ENCODE results near the gene ASCL5.
A peak's percentile ranks its signal among the peaks of the same experiment; 100 is the strongest.

ASCL5 gene

DNA sequence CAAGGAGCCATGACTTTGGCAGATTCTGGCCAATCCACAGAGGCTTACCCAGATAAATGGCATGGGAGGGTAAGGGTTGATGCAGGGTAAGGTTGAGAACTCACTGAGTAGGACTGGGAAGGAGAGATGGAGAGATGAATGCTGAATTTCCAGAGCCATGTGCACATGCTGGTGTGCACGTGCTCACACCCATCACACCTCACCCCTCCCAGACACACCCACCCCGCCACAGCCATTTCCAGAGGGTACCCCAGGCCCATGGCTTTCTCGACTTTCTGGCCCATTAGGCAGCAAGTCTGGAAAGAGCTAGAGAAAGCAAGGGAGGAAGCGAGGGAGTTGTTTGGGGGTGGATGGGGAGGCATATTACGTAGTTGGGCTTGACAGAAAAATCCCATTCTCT lies 16.4 kb downstream of the ASCL5 start:
- no peak for DNase-seq (ENCODE audit: low spot score)

DNA sequence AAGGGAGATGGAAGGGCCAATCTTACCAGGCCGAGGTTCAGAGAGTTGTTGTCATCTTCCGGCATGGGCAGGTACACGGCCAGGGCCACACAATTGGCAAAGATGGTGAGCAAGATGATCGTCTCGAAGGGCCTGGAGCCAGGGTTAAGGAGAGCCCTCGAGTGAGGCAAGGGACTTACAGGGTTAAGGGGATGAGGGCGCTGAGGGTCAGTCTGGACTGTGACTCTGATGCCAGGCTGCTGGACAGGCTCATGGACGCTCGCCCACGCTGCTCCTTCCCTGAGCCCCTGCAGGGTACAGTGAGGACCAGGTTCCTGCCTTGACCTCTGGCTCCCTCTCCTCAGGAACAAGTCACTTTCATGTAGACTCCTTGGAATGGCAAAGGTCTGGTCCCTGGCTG lies 16.8 kb downstream of the ASCL5 start:
- no peak for DNase-seq (ENCODE audit: low spot score)

DNA sequence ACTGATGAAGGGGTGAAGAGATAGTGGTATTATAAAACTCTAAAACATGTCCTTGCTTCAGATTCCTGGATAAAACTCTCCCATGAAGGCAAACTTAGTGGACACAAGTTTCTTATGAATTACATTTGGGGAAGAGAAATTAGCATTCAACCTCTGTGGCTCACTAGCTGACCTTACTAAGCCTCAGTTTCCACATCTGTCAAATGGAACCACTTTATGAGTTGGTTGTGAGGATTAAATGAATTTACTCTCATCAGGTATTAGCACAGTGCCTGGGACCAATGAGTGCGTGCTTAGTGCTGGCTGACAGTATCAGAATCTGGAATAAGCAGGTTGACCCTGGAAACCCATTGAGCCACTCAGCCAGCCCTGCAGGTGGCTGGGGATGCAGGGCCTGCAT lies 17.3 kb downstream of the ASCL5 start:
- no peak for DNase-seq (ENCODE audit: low spot score)

DNA sequence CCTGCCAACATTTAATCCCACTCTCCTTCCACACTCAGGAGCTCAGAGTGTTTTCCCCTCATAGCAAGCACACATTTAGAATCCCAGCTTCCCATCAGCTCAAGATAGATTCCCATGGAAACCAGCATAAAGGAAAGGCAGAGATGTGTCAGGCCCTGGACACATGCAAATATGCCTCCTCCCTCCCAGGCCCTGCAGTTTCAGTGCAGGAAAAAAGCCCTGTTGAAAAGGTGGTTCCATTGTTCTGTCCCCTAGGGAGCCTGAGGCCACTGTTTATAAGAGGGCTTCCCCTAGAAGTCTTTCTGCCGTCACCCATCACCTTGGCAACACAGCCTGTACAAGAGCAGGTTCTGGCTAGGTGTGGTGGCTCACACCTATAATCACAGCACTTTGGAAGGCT lies 18.4 kb downstream of the ASCL5 start:
- no peak for DNase-seq (ENCODE audit: low spot score)

DNA sequence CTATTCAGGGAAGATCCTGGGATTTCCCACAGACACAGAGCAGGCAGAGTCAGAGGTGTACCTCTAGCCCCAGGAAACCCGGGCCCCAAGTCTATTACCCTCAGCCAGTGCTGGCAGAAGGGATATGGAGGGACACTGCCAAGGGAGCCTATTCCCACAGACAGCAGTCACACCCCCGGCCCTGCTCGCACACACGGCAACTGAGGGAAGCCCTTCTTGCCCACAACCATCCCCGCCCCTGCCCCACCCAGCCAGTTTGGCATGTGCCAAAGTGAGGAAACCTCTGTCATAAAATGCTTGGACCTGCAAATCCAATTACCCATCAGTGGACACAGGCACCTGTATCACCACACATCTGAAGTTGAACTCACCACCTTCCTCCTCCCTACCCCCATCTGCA lies 21.3 kb downstream of the ASCL5 start:
- DNase-seq (ENCODE audit: low spot score): no peak

DNA sequence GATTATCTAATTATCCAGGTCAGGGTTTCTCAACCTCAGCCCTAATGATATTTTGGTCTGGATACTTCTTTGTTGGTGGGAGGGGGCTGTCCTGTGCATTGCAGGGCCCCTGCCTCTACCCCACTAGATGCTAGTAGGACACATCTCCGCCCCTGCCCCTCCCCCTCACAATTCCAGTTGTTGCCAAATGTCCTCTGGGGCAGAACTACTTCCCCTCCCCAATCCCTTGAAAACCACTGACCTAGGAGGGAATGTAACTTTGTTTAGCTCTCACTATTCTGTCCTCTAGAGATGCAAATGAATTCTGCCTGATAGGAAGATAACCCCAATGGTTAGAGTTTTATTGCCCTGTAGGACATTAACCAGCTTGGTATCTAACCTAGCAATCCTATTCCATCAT lies 22.8 kb downstream of the ASCL5 start:
- DNase-seq (ENCODE audit: low spot score): no peak

DNA sequence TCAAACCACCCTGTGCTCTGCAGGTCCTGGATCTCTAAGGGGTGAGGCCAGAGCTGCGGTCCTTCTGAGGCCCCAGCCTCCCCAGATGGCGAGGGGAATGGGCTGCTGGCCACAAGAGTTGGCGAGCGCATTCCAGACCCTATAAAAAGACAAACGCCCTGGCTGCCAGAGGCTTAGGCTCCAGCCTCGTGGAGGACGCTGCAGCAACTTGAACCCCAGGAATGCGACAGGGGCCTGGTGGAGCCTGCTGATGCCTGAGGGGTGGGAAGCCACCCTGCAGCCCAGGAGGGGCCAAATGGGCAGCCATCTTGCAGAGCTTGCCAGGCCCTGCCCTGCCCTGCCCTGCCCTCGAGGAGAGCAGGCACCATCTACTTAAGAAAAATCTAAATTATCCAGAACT lies 23.3 kb downstream of the ASCL5 start:
- DNase-seq (ENCODE audit: low spot score): no peak

DNA sequence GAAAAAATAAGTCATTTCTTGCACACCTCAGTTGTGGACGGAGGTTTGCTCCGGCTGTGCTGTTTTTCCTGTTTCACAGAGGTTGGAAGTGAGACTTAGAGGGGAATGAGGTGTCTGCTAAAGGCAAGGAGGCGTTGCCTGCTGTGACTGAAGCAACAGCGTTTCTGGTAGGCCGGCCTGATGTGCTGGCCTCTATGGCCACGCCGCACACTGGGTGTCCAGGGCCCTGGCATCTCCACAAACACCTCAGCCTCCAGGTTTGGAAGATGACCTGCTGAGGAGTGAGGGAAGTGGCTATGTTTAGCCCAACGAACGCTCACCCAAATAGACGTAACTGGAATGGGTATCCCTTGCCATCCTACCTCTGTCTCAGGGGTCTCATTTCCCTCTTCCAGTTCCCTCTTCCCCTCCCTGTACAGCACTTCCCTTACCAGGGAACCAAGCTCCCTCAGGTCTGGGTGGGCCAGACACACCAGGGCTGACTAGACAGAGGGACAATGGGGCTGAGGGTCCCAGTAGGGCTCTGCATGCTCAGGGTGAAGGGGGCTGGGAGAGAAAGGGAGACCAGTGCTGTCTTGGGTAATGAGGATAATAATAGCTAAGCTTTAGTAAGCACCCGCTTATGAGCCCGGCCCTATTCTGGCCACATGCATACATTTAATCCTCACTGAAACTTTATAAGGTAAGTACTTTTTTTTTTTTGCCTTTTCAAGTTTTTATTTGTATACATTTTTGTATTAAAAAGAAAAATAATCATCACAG lies 26.6 kb downstream of the ASCL5 start:
- DNase-seq (ENCODE audit: low spot score): no peak

DNA sequence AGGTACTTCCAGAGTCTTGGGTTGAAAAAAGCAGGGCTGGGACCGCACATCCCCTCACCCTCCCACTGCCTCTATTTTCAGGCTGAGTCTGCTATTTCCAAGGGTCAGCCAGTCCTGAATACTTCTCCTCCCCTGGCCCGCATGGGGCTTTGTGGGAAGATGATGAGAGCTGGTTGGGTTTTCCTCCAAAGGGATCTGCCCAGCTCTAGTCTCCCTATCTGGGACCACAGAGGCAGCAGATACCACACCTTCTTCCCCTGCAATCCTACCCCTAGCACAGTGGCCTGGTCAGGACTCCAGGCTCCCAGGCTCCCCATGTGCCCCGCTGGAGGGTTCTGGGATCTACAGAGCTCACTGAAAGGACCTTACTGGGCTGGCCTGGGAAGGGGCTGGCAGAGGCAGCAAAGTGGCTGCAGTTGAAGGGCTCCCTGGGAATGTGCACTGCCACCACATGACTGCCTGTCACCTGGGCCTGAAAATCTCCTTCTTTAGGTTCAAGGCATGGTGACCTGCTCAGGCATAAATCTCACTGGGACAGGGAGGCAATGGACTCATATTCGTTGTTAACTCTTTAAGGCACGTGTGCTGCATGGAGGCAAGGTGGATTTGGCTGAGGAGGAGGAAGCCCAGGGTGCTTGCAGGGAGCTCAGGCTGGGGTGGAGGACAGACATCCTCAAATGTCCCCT lies 27.8 kb downstream of the ASCL5 start:
- DNase-seq (ENCODE audit: low spot score): no peak

DNA sequence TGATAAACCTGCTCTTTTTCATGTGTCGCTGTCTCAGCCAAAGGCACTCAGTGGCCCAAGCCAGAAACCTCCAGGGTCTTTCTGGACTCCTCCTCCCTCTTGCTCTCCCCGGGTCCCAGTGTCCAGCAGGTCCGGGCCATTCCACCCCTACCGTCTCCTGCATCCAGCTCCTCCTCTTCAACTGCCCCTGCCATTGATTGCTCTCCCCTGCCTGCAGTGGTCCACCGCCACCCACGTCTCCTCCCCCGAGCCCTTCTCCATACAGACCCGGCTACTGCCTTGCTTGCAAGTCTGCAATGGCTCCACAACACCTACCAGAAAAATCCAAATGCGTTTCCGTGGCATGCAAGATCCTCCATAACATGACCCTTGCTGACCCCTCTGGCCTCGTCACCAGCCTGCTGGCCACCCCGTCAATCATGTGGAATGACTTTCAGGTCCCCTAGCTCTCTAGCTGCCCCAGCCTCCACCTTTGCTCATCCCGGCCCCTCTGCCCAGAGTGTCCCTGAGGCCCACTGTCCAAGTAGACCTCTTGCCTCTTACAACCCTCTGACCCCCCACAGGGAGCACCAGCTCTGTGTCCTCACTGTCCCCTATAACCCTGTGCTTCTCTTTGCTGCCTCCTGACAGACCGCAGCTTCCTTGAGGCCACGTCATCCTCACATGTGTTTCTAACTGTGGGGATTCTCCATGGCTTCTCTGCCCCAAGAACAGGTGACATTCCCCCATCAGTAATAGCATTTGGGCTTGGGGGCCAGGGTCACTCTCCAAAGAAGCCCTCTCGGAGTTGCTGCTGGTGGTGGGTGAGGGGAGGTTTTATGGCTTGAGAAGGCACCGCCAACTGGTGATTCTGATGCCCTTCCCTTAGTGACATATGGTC lies 29.8 kb downstream of the ASCL5 start:
- DNase-seq (ENCODE audit: low spot score): no peak

DNA sequence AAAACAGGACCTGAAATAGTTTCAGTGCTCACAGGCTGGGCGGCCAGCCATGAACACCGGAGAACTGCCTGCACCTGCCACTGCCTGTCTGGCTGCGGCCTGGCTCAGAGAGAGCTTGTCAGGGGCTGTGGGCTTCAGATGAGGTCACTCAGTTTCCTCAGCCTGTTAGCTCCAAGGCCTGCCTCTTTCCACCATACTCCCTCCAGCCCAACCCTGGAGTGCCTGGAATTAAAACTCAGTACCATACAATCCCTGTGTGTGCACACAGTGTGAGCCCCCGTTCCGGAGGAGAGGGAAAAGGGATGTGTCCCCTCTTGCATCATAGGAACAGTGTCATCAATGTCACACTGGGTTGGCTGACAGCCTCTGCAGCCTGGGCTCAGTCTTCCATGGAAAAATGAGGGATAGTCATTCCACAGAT lies 30.9 kb downstream of the ASCL5 start:
- no peak for DNase-seq (ENCODE audit: low spot score)

DNA sequence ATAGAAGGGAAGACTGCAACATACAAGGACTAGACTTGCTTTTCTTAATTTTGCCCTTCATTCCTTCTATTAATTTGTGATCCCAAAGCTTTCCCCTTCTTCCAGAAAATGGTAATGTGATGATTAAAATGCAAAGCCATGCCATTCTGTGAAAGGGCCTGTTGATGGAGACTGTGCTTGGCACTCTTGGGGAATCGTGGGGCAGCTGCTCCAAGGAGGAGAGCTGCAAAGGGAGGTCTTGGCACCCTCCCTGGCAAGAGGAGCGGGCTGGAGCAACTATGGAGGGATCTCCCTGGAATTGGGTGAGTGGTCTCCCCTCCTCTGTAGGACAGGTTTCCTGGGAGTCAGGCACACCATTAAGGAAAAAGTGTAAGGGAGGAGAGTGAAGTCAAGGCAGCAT lies 31.4 kb downstream of the ASCL5 start:
- no peak for DNase-seq (ENCODE audit: low spot score)

DNA sequence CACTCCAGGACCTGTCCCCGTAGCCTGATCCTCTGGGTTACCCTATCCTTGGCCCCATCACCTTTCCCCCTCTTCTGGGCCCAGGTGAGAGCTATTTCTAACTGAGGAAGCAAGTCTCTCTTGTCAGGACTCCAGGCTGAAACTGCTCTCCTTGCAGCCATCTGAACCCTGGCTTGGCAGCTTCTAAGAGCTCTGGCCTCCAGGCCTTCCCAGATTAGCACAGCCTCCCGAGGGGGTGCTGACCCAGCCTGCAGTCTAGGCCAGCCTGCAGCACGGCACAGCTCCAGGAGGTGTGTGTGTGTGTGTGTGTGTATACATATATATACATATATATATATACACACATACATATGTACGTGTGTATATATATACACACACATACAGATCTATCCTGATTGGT lies 32.2 kb downstream of the ASCL5 start:
- DNase-seq (ENCODE audit: low spot score): no peak

DNA sequence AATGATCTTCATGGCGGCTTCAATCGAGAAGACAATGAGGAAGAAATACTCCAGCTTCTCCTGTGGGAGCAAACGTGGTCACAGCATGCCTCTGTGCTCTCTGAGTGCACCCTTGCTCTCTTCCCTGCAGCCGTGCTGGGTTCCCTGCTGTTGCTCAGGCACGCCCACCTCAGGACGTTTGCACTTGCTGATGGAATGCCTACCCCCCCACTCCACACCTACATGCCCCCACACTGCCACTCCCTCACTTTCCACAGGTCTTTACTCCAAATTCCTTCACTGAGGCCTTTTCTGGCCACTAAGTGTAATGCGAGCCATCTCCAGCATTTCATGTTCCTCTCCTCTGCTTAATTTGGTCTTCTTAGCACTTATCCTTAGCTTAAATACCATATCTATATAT lies 33.0 kb downstream of the ASCL5 start:
- DNase-seq (ENCODE audit: low spot score): no peak

DNA sequence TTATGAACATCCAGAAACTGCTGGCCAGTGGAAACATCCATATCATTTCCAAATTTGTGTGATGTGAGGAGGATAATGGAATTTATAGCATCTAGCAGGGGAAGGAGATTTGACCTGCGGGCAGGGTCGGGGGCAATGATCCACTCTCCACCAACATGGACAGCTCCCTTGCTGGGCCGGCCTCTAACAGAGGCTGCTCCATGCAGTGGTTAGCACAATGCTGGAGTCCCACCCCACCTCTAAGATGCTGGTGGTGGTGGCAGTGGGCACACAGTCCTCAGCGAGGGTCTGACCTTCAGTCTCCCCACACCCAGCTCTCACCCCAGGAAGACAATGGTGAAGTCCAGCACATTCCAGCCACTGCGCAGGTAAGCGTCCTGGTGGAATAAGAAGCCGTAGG lies 33.4 kb downstream of the ASCL5 start:
- DNase-seq (ENCODE audit: low spot score): no peak

DNA sequence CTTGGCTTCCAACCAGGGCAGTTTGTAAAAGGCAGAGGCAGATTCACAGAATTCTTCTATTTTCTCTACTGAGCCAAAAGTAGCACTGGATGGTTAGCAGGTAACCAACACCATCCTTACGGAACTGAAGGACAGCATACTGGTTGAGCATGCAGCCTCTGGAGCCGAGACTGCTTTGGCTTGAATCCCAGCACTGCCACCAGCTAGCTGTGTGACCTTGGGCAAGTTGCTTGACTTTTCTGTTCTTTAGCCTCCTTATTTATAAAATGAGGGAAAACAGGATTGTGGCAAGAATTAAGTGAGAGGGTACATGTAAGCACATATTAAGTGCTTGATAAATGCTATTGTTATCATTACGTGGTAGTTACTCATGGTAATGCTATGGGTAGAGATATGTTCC lies 34.2 kb downstream of the ASCL5 start:
- no peak for DNase-seq (ENCODE audit: low spot score)

DNA sequence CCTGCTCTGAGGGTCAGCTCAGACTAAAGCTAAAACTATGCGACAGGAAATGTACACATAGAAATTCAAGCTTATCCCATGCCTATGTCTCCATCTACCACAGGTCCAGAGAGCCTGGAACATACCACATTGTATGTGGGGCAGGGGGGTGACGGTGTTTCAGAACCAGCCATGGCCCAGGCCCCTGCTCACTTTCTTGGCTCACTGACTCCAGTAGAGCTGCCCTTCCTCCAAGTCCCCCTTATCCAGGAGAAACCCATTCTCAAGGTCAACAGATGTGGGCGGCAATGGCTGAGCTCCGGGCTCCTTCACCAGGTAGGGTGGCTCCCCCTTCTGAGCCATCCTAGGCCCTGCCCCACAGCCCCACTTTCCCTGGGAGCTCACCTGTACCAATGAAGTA lies 35.7 kb downstream of the ASCL5 start:
- no peak for DNase-seq (ENCODE audit: low spot score)

DNA sequence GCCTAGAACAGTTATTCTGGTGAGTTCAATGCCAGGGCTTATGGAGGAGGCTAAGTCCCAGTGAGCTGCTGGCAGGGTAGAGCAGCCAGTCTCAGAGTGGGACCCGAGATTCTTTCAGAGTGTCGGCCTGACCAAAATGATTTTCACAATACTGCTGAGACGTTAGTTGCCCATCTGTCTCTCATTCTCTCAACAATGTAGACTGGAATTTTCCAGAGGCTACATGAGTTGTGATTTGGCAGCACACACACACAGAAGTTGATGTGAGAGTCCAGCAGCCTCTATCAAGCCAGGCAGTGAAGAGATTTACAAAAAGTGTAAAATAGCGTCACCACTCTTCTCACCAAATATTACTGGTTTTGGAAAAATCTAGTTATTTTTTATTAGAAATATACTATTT lies 36.4 kb downstream of the ASCL5 start:
- no peak for DNase-seq (ENCODE audit: low spot score)

DNA sequence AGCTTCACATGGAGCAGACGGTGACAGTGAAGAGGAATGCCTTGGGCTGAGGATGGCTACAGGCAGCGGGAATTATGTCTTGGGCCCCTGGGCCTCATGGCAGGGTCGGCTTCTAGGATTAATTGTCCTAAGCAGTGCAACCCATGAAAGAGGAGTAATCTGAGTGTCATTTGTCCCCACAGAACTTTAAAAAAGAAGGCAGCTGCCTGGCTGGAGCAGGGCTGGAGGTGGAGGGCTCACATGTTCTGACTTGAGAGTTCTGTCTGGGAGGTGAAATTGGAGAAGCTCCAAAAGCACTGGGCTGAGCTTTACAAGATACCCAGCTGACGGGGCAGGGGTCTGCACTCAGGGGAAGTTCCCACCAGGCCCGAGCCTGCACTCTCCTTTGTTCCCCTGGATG lies 37.4 kb downstream of the ASCL5 start:
- DNase-seq (ENCODE audit: low spot score): no peak

DNA sequence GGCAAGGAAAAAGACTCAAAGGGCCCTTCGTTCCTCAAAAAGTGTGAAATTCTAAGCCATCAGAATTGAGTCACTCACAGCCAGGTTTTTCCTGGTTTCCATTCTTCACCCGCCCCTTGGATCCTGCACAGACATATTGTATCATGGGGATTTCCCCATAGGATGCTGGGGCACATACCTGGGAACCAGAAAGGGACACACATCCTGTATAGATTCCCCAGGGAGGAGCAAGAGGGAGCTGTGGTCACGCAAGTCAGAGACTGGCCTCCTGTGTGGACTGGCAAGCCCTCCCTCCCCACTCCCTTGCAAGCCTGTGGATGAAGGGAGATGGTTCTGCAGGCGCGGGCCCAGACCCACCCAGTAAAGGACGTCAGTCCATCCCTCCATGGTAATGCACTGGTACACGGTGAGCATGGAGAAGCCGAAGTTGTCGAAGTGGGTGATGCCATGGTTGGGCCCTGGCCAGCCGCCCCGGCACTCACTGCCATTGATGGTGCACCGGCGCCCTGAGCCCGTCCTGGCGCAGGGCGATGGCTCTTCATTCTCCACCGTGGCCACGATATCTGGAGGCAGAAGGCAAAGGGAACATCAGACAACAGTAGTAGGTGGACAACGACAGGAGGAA lies 38.0 kb downstream of the ASCL5 start:
- no peak for DNase-seq (ENCODE audit: low spot score)

DNA sequence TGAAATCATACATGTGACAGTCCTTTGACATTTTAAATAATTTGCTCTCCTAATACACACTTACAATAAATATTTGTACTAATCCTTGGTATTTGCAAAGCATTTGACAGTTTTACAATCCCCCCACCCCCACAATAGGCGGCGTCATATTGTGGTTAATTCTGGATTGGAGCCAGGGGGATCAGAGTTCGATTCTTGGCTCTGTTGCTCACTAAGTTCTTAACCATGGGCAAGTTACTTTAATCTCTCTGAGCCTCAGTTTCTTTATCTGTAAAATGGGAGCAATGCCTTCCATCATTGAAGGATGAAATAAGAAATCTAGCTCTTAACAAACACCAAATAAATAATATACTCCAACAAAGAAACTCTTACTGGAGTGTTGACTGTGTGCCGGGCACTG lies 38.6 kb downstream of the ASCL5 start:
- DNase-seq (ENCODE audit: low spot score): no peak

DNA sequence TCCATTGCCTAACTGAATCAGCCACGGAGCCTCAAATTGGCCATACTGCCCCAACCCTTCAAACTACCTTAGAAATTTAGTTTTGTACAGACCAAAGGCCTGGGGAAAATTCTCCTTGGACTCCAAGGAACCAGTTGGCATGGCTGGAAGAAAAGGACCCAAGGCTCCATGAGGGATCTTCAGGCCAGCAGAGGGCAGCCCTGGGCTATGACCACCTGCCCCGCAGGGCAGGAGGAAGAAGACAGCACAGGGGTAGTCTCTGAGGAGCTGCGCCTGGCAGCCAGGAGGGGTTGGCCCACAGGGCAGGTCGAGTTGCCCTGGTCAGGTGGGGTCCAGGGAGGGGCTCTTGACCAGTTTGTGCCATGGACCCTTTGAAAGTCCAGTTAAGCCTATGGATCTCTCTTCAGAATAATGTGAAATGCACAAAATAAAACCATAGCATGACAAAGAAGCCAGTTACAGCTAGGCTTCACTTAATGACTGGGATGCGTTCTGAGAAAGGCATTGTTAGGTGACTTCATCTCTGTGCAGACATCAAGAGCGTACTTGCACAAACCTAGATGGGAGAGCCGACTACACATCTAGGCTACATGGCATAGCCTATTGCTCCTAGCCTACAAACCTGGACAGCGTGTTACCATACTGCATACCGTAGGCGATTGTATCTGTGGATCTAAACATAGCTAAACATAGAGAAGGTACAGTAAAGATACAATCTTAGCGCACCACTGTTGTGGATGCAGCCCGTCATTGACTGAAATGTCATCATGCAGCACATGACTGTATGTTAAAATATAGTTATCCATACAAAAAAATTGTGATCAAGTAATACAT lies 40.9 kb downstream of the ASCL5 start:
- DNase-seq (ENCODE audit: low spot score): peak; percentile 18
